Endometrial microvascular endothelial cells (primary cell): ENCODE measurements around the gene LVRN. TPM values are rescaled to one million over a fixed set of nuclear protein-coding genes. Genes with fewer than 3 reads are reported as not detected.

Source experiments
- in situ Hi-C: cut with HindIII; loops from 2 replicates; pipeline ENCODE4 v1.10.0; 2017; ENCODE audit warnings: low sequenced_read_pairs, low pct_unique_long_range_greater_than_20kb; ENCODE audit errors: inconsistent ontology term
- total RNA-seq: library from RNA; depleted of rRNA; stranded (reverse); fragments of >200 nt; gene quantifications from one replicate; pipeline ENCODE4 v1.2.3, GENCODE V29; 2015; ENCODE audit errors: inconsistent ontology term

The LVRN gene
- total RNA-seq, 1 donor from 2014 or later: not detected

DNA sequence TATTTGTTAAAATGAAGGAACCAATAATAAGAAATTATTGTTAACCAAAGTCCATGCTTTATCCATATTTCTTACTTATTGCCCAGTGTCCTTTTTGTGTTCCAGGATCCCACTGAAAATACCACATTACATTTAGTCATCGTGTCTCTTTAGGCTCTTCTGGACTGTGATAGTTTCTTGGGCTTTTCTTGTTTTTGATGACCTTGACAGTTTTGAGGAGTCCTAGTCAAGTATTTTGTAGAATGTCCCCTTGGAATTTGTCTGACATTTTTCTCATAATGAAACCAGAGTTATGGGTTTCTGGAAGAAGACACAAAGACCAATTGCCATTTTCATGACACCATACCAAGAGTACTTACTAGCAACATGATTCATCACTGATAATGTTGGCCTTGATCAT is 108.9 kb downstream of the LVRN start:
- in situ Hi-C loops: no loop called here

DNA sequence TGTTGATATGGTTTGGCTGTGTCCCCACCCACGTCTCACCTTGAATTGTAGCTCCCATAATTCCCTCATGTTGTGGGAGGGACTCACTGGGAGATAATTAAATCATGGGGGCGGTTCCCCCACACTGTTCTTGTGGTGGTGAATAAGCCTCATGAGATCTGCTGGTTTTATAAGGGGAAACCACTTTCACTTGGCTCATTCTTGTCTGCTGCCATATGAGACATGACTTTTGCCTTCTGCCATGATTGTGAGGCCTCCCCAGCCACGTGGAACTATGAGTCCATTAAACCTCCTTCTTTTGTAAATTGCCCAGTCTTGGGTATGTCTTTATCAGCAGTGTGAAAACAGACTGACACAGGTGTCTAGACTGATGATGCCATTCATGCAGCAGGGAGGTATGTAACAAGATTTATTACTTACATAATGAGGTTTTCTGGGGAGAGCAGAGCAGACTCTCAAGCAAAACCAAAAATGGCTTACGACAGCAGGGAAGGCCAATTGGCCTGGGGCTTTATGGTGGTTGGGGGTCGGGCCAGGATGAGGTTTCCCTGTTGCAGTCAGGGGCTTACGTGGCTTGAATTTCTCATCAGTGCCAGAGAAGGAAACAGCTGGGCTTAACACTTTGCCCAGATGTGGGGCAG is 113.0 kb downstream of the LVRN start:
- in situ Hi-C loops: no loop called here

GRCh38 chr5:116076496-116076895 is 114.2 kb downstream of the LVRN start:
- in situ Hi-C loops: no loop called here

Other genes starting within 250 kb of the LVRN start
- not detected for gene CDO1, start 145.8 kb upstream of the LVRN start, total RNA-seq
- 28.9 TPM for gene ATG12, start 120.9 kb upstream of the LVRN start, total RNA-seq
- 47.9 TPM for gene AP3S1, start 120.5 kb upstream of the LVRN start, total RNA-seq
- gene ARL14EPL, start 70.0 kb downstream of the LVRN start, total RNA-seq: not detected
- gene COMMD10, start 122.5 kb downstream of the LVRN start, total RNA-seq: 46.5 TPM